Panc1 (cell line): Measurements from ENCODE around the gene GSKIP. TPM values are rescaled to one million over a fixed set of nuclear protein-coding genes. Genes with fewer than 3 reads are reported as not detected.

Experiments used
- ATAC-seq: fragments of 200-7000 bp; cut with Tn5 transposase; 2 replicates; pipeline ENCODE4 v1.9.1; 2020; ENCODE audit warnings: mild to moderate bottlenecking, moderate library complexity
- BruUV-seq: library from RNA; stranded (reverse); fragments of 400-500 nt; replicated peaks from 2 replicates; lab custom pipeline; 2021; lab: Mats Ljungman, UMichigan
- CTCF ChIA-PET: fragments of 300-600 bp; sonication (Branson Sonifier 250); formaldehyde crosslinking; loops from one replicate; lab custom pipeline; 2022; ENCODE audit warnings: antibody characterized with exemption; lab: Charles Lee
- POLR2A ChIA-PET: fragments of 300-600 bp; sonication (Branson Sonifier 250); formaldehyde crosslinking; loops from one replicate; lab custom pipeline; 2022; ENCODE audit warnings: antibody characterized with exemption; lab: Charles Lee
- DNase-seq: peaks from one replicate; pipeline ENCODE4 v3.0.0-alpha.2; 2010; ENCODE audit warnings: low read depth, low spot score
- H3K27ac ChIP-seq: 2 replicates; pipeline ENCODE4 v1.5.1; 2011; ENCODE audit warnings: mild to moderate bottlenecking, low read length, inconsistent platforms
- H3K27me3 ChIP-seq: fragments of 200-500 bp; sonication (Bioruptor generic); 2 replicates; pipeline ENCODE4 v1.6.0; 2014; ENCODE audit warnings: low read length, inconsistent platforms; ENCODE audit not compliant: control insufficient read depth, insufficient read depth
- H3K36me3 ChIP-seq: fragments of 200-500 bp; sonication (Bioruptor generic); 2 replicates; pipeline ENCODE4 v1.5.1; 2014; ENCODE audit warnings: inconsistent platforms, mild to moderate bottlenecking, low read length, moderate library complexity; ENCODE audit not compliant: control insufficient read depth, insufficient read depth
- H3K4me1 ChIP-seq: 2 replicates; pipeline ENCODE4 v1.5.1; 2011; ENCODE audit warnings: inconsistent platforms, mild to moderate bottlenecking, low read length, moderate library complexity; ENCODE audit not compliant: control insufficient read depth, insufficient read depth
- H3K4me3 ChIP-seq, 2 experiments: 2 replicates each; pipeline ENCODE4 v1.5.1; 2011 to 2012; ENCODE audit warnings: low read depth in 2 of 2, low read length in 2 of 2, mild to moderate bottlenecking in 2 of 2, inconsistent platforms in 1 of 2, moderate library complexity in 1 of 2
- H3K9me3 ChIP-seq: fragments of 200-500 bp; sonication (Bioruptor generic); 2 replicates; pipeline ENCODE4 v1.5.1; 2014; ENCODE audit warnings: low read depth, mild to moderate bottlenecking, inconsistent platforms, low read length, moderate library complexity; ENCODE audit not compliant: control insufficient read depth, insufficient read depth
- POLR2AphosphoS5 ChIP-seq: IDR thresholded peaks from 2 replicates; pipeline ENCODE4 v1.6.1; 2012; ENCODE audit warnings: mild to moderate bottlenecking, low read depth, low read length, moderate library complexity
- SIN3A ChIP-seq: IDR thresholded peaks from 2 replicates; pipeline ENCODE4 v1.6.1; 2012; ENCODE audit warnings: low read depth, mild to moderate bottlenecking, low read length, moderate library complexity, borderline replicate concordance; ENCODE audit not compliant: insufficient read depth
- TCF7L2 ChIP-seq: IDR thresholded peaks from 2 replicates; pipeline ENCODE4 v1.6.1; 2011; ENCODE audit warnings: mild to moderate bottlenecking, low read depth, low read length, inconsistent platforms
- in situ Hi-C: cut with HindIII; loops from 2 replicates; pipeline ENCODE4 v1.10.0; 2016; ENCODE audit warnings: low sequenced_read_pairs, low pct_unique_long_range_greater_than_20kb
- intact Hi-C: fragments of 100-400 bp; cut with micrococcal nuclease; formaldehyde crosslinking; loops from one replicate; pipeline ENCODE4 v1.10.0; 2022; ENCODE audit not compliant: unreplicated experiment
- total RNA-seq: library from RNA; stranded (reverse); gene quantifications from one replicate; pipeline ENCODE4 v1.2.1, GENCODE V29; 2021; ENCODE audit not compliant: unreplicated experiment
- TF ChIP-seq, protein P1 (sequence below): fragments of 450-650 bp; IDR thresholded peaks from 2 replicates; pipeline ENCODE4 v1.5.1; 2017; ENCODE audit warnings: mild to moderate bottlenecking
- TF ChIP-seq, protein P2 (sequence below), 2 experiments: IDR thresholded peaks; 2 replicates each; pipeline ENCODE4 v1.6.1; 2011 to 2012; ENCODE audit warnings: low read depth in 2 of 2, control low read depth in 1 of 2, low read length in 1 of 2, mild to moderate bottlenecking in 1 of 2, moderate library complexity in 1 of 2; ENCODE audit not compliant: insufficient read depth in 1 of 2

Gene GSKIP
- total RNA-seq, 1 experiment from 2014 or later, result 11.1 TPM

DNA sequence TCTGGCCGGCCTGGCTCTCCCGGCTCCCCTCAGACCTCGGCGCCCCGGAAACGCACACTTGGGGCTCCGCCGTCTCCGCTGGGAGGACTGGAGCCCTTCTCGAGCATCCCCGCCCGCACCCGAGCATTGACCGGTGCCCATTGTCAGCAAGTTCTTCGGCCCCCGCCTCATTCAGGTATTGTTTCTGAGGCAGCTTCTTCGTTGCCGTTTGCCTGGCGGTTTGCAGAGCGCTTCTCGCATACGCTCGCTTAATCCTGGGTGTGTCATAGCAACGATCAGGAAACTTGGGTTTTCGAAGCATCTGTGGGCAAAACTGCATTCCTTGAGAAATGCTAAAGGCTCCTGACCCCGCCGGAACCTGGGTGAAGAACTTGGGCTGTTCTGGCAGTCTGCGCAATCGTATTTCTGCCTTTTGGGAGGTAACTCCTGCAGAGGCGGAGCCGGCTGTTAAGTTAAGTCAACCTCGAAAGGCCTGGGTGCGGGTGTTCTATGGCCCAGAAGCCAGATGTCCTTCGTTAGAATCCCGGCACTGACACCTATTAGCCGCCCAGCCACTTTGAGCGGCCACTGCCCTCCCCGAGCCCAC is 518 bp downstream of the GSKIP start:
- H3K36me3 ChIP-seq, result peaks cover 8% of the 10 kb centered on the region; the same call in 1 of the 2 replicates
- DNase-seq, result no peak
- intact Hi-C loops (no loop called here), in situ Hi-C loops (no loop called here)
- H3K4me3 ChIP-seq, result peak overlapping the region; percentile 86 to 91
- POLR2A ChIA-PET, result interaction anchor here (0.5 kb wide), 1 partner anchor 847 kb away, joined by 8 read pairs; the partner anchor contains the start of gene SYNE3
- TF ChIP-seq, protein P1, sequence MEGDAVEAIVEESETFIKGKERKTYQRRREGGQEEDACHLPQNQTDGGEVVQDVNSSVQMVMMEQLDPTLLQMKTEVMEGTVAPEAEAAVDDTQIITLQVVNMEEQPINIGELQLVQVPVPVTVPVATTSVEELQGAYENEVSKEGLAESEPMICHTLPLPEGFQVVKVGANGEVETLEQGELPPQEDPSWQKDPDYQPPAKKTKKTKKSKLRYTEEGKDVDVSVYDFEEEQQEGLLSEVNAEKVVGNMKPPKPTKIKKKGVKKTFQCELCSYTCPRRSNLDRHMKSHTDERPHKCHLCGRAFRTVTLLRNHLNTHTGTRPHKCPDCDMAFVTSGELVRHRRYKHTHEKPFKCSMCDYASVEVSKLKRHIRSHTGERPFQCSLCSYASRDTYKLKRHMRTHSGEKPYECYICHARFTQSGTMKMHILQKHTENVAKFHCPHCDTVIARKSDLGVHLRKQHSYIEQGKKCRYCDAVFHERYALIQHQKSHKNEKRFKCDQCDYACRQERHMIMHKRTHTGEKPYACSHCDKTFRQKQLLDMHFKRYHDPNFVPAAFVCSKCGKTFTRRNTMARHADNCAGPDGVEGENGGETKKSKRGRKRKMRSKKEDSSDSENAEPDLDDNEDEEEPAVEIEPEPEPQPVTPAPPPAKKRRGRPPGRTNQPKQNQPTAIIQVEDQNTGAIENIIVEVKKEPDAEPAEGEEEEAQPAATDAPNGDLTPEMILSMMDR, result no peak
- TF ChIP-seq, protein P2, sequence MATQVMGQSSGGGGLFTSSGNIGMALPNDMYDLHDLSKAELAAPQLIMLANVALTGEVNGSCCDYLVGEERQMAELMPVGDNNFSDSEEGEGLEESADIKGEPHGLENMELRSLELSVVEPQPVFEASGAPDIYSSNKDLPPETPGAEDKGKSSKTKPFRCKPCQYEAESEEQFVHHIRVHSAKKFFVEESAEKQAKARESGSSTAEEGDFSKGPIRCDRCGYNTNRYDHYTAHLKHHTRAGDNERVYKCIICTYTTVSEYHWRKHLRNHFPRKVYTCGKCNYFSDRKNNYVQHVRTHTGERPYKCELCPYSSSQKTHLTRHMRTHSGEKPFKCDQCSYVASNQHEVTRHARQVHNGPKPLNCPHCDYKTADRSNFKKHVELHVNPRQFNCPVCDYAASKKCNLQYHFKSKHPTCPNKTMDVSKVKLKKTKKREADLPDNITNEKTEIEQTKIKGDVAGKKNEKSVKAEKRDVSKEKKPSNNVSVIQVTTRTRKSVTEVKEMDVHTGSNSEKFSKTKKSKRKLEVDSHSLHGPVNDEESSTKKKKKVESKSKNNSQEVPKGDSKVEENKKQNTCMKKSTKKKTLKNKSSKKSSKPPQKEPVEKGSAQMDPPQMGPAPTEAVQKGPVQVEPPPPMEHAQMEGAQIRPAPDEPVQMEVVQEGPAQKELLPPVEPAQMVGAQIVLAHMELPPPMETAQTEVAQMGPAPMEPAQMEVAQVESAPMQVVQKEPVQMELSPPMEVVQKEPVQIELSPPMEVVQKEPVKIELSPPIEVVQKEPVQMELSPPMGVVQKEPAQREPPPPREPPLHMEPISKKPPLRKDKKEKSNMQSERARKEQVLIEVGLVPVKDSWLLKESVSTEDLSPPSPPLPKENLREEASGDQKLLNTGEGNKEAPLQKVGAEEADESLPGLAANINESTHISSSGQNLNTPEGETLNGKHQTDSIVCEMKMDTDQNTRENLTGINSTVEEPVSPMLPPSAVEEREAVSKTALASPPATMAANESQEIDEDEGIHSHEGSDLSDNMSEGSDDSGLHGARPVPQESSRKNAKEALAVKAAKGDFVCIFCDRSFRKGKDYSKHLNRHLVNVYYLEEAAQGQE (IDR thresholded peaks at IDR 0.05; ENCODE audit: insufficient read depth in 1 of 2, low read depth in 2 of 2, low read length in 1 of 2), result no peak
- TF ChIP-seq POLR2AphosphoS5 (no peak), TCF7L2 (no peak), SIN3A (no peak)
- BruUV-seq, result no TSS peak
- peak; percentile 54 for ATAC-seq
- H3K4me1 ChIP-seq, result peaks cover 9% of the 10 kb centered on the region
- CTCF ChIA-PET, result no interaction called here
- no peaks in the 10 kb centered on the region for H3K27me3 ChIP-seq
- peak overlapping the region; percentile 66 for H3K27ac ChIP-seq
- H3K9me3 ChIP-seq, result no peaks in the 10 kb centered on the region

DNA sequence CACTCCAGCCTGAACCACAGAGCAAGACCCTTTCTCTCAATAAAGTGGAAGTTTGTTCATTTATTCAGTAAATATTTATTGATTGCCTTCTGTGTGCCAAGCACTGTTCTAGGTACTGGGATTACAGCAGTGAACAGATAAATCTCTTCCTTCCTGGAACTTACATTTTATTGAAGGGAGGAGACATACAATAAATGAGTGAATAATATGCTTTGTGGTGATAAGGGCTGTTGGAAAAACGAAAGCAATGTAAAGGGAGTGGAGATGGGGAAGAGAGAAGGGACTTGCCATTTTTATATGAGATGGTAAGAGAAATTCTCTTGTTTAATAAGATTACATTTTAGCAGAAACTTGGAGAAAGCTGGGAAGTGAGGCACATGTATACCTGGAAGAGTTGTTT is 1.6 kb downstream of the GSKIP start:
- CTCF ChIA-PET, result no interaction called here
- TF ChIP-seq, protein P2 (IDR thresholded peaks at IDR 0.05; ENCODE audit: insufficient read depth in 1 of 2, low read depth in 2 of 2, low read length in 1 of 2), result no peak
- TF ChIP-seq POLR2AphosphoS5 (no peak), TCF7L2 (no peak), SIN3A (no peak)
- TF ChIP-seq, protein P1, result no peak
- peaks cover 8% of the 10 kb centered on the region; the same call in 1 of the 2 replicates for H3K36me3 ChIP-seq
- H3K27me3 ChIP-seq, result no peaks in the 10 kb centered on the region
- in situ Hi-C loops, result no loop called here
- BruUV-seq, result TSS peak; percentile 54
- no peaks in the 10 kb centered on the region for H3K9me3 ChIP-seq
- intact Hi-C loops, result no loop called here
- POLR2A ChIA-PET, result no interaction called here
- ATAC-seq, result no peak
- H3K27ac ChIP-seq, result no peak overlapping the region
- peak overlapping the region in 1 of 2 experiments; percentile 91; a peak in 1 of 4 replicates for H3K4me3 ChIP-seq
- DNase-seq, result no peak
- H3K4me1 ChIP-seq, result peaks cover 9% of the 10 kb centered on the region
